ENCODE measurements around the gene F7. TPM values are rescaled to one million over a fixed set of nuclear protein-coding genes. Genes with fewer than 3 reads are reported as not detected.

F7 gene
- total and polyA plus RNA-seq, 10 donors, result 0.03 TPM; not detected in 9

GRCh38 chr13:113082198-113083021 lies 23.2 kb upstream of the F7 start:
- DNase-seq, result peak; percentile 41
- H3K9me3 ChIP-seq, result no peaks in the 10 kb centered on the region
- no peak overlapping the region for H3K4me3 ChIP-seq
- 82 to 86% (median 85%) methylated on average over 21 to 26 of the region's 26 CpGs for WGBS, 5 donors
- H3K36me3 ChIP-seq, result peaks cover 0 to 14% (median 0%) of the 10 kb centered on the region in 6 donors
- H3K4me1 ChIP-seq, result peaks cover 0 to 11% (median 3%) of the 10 kb centered on the region in 6 donors
- TF ChIP-seq POLR2A (IDR thresholded peaks at IDR 0.05) (no peak), POLR2AphosphoS5 (IDR thresholded peaks at IDR 0.05) (no peak), CTCF (IDR thresholded peaks at IDR 0.05 in 8 of 11, conservative IDR thresholded peaks at IDR 0.05 in 3 of 11) (no peak)
- H3K27me3 ChIP-seq (replicated peaks in 1 of 7), result no peaks in the 10 kb centered on the region
- intact Hi-C loops (cut with DNase I; ENCODE audit: low total_unique reads), result no loop called here
- no peak overlapping the region for H3K27ac ChIP-seq

GRCh38 chr13:113083022-113083373 lies 22.6 kb upstream of the F7 start:
- Histone ChIP-seq H3K4me1 (peaks cover 0 to 11% (median 3%) of the 10 kb centered on the region in 6 donors), H3K4me3 (no peak overlapping the region), H3K27ac (no peak overlapping the region), H3K36me3 (peaks cover 0 to 17% (median 2%) of the 10 kb centered on the region in 6 donors), H3K27me3 (replicated peaks in 1 of 7) (no peaks in the 10 kb centered on the region), H3K9me3 (no peaks in the 10 kb centered on the region)
- 85 to 93% (median 88%) methylated on average over 8 to 10 of the region's 10 CpGs for WGBS, 5 donors
- peak; percentile 54 for DNase-seq
- intact Hi-C loops (cut with DNase I; ENCODE audit: low total_unique reads), result no loop called here
- TF ChIP-seq POLR2AphosphoS5 (IDR thresholded peaks at IDR 0.05) (no peak), CTCF (IDR thresholded peaks at IDR 0.05 in 8 of 11, conservative IDR thresholded peaks at IDR 0.05 in 3 of 11) (no peak), POLR2A (IDR thresholded peaks at IDR 0.05) (no peak)

DNA sequence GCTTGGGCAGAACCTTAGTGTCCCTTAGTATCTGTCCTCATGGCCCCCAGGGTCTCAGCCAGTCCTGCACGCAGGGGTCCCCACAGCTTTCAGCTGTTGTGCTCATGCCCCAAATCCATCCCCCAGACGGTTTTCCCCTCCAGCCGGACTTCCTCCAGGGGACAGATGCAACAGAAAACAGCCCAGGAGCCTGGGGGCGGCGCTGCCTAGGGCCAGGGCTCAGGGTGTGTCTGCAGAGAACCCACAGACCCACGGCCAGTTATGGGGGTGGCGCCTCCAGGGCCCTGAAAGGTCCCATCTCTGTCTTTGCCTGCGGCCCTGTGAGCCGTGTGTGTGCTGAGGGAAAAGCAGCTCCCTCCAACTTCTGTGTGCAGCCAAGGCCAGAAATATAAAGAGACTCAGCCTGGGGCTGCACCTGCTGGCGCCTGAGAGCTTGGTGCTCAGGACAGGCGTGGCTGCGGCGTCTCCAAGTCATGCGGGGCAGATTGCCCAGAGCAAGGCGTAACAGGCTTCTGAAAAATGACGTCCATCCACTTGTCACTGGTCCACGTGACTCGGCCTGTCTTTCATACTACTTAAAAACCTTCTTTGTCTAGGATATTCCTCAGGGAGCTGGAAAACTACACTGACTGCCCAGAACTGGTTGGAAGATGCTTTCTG lies 22.1 kb upstream of the F7 start:
- H3K36me3 ChIP-seq, result peaks cover 0 to 21% (median 5%) of the 10 kb centered on the region in 6 donors
- peaks cover 0 to 10% (median 3%) of the 10 kb centered on the region in 6 donors for H3K4me1 ChIP-seq
- H3K9me3 ChIP-seq, result no peaks in the 10 kb centered on the region
- H3K4me3 ChIP-seq, result no peak overlapping the region
- 69 to 87% (median 82%) methylated on average over 18 of the region's 18 CpGs for WGBS, 5 donors
- H3K27ac ChIP-seq, result no peak overlapping the region
- intact Hi-C loops (cut with DNase I; ENCODE audit: low total_unique reads), result no loop called here
- peak; percentile 48 for DNase-seq
- no peaks in the 10 kb centered on the region for H3K27me3 ChIP-seq (replicated peaks in 1 of 7)
- TF ChIP-seq POLR2A (IDR thresholded peaks at IDR 0.05), result no peak

DNA sequence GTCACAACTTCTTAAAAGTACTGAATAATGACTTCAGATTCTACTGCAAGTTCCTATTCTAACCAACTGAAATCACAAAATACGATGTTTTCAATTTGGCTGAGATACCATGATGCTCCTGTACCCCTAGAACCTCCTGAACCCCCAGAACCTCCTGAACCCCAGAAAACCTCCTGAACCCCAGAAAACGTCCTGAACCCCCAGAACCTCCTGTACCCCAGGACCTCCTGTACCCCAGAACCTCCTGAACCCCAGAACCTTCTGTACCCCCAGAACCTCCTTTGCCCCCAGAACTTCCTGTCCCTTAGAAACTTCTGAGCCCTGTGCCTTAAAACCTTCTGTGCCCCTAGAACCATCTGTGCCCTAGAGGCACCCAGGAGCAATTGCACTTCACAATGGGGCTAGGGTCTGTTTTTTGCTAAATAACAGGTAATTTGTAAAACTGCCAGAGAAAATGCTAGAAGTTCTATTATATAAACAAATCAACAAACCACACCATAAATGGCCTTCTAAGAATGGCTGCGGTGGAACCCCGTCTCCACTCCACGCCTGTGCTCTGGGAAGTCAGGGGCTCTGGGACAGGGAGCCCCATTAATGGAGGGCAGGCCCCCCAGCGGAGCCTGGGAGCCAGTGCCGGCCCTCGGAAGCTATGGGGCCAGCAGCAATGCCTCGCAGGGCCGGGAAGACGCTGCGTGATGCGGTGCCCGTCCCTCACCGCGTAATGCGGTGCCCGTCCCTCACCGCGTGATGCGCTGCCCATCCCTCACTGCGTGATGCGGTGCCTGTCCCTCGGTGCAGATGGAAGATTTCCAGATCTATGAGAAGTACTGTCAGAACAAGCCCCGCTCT lies 21.3 kb upstream of the F7 start:
- Histone ChIP-seq H3K4me1 (peaks cover 0 to 3% (median under 1%) of the 10 kb centered on the region in 6 donors), H3K36me3 (peaks cover 0 to 20% (median 6%) of the 10 kb centered on the region in 6 donors), H3K9me3 (no peaks in the 10 kb centered on the region), H3K27me3 (replicated peaks in 1 of 7) (no peaks in the 10 kb centered on the region), H3K27ac (no peak overlapping the region), H3K4me3 (no peak overlapping the region)
- 89 to 94% (median 93%) methylated on average over 16 to 25 of the region's 25 CpGs for WGBS, 5 donors
- intact Hi-C loops (cut with DNase I; ENCODE audit: low total_unique reads), result no loop called here
- no peak for TF ChIP-seq POLR2A (IDR thresholded peaks at IDR 0.05)
- no peak for TF ChIP-seq CTCF (IDR thresholded peaks at IDR 0.05 in 8 of 11, conservative IDR thresholded peaks at IDR 0.05 in 3 of 11)
- no peak for TF ChIP-seq POLR2AphosphoS5 (IDR thresholded peaks at IDR 0.05)
- DNase-seq, result peak; percentile 59

All from spleen (tissue), 11 donors.